K562 (cell line): ENCODE results near the gene POLA1.

Experiments
- BACH1 ChIP-seq: fragments of 200-800 bp; sonication (Bioruptor generic); IDR thresholded peaks from 2 replicates; pipeline ENCODE4 v1.6.1; 2016; ENCODE audit warnings: missing genetic modification characterization, missing compliant biosample characterization
- CCAR2 ChIP-seq: fragments of 200-400 bp; formaldehyde crosslinking; IDR thresholded peaks from 2 replicates; pipeline ENCODE4 v1.6.1; 2017; ENCODE audit warnings: mild to moderate bottlenecking, low read depth, low read length
- CEBPB ChIP-seq: fragments of 450-650 bp; IDR thresholded peaks from 2 replicates; pipeline ENCODE4 v1.6.1; 2016; ENCODE audit warnings: missing genetic modification characterization, missing compliant biosample characterization
- CTCF ChIP-seq, 3 experiments: IDR thresholded peaks in 2 of 3; conservative IDR thresholded peaks in 1 of 3; 2 replicates each; pipeline ENCODE4 v1.5.1; 2011 to 2012; ENCODE audit warnings: low read length in 3 of 3, mild to moderate bottlenecking in 3 of 3, control low read depth in 2 of 3, improper control_type of control experiment in 1 of 3, inconsistent platforms in 1 of 3, low read depth in 1 of 3, mixed read lengths in 1 of 3, moderate library complexity in 1 of 3; ENCODE audit not compliant: insufficient read depth in 2 of 3
- CXXC5 ChIP-seq: fragments of 250-450 bp; sonication (Bioruptor Pico); IDR thresholded peaks from 2 replicates; pipeline ENCODE4 v1.8.0; 2022; ENCODE audit warnings: inconsistent platforms, mild to moderate bottlenecking, moderate library complexity
- E2F4 ChIP-seq: sonication (generic); formaldehyde crosslinking; IDR thresholded peaks from 2 replicates; pipeline ENCODE4 v1.8.0; 2022; ENCODE audit warnings: mild to moderate bottlenecking, low read depth, missing genetic modification reagents
- E2F6 ChIP-seq, 2 experiments: IDR thresholded peaks; 2 replicates each; pipeline ENCODE4 v1.6.1; 2011; ENCODE audit warnings: borderline replicate concordance in 1 of 2, control low read depth in 1 of 2, low read depth in 1 of 2, low read length in 1 of 2, mild to moderate bottlenecking in 1 of 2, mixed read lengths in 1 of 2, moderate library complexity in 1 of 2; ENCODE audit not compliant: insufficient read depth in 1 of 2, insufficient read length in 1 of 2, poor library complexity in 1 of 2, severe bottlenecking in 1 of 2; ENCODE audit errors: extremely low read depth in 1 of 2
- MTA1 ChIP-seq: fragments of 450-650 bp; IDR thresholded peaks from 2 replicates; pipeline ENCODE4 v1.6.1; 2017; ENCODE audit warnings: borderline replicate concordance
- POLR2AphosphoS5 ChIP-seq: IDR thresholded peaks from 2 replicates; pipeline ENCODE4 v1.6.1; 2011; ENCODE audit warnings: mild to moderate bottlenecking, low read depth, low read length, moderate library complexity; ENCODE audit not compliant: control insufficient read depth, insufficient read depth
- SAFB2 ChIP-seq: fragments of 200-400 bp; formaldehyde crosslinking; IDR thresholded peaks from 2 replicates; pipeline ENCODE4 v1.6.1; 2018; ENCODE audit warnings: borderline replicate concordance, low read length, low read depth, moderate library complexity; ENCODE audit not compliant: severe bottlenecking
- SMC3 ChIP-seq: conservative IDR thresholded peaks from 2 replicates; pipeline ENCODE4 v1.6.1; 2011; ENCODE audit warnings: low read depth, low read length, improper control_type of control experiment; ENCODE audit not compliant: insufficient read depth
- TAF1 ChIP-seq: IDR thresholded peaks from 2 replicates; pipeline ENCODE4 v1.6.1; 2011; ENCODE audit warnings: mild to moderate bottlenecking, low read length, moderate library complexity; ENCODE audit not compliant: insufficient read depth, control insufficient read depth, severe bottlenecking; ENCODE audit errors: extremely low read depth
- TBP ChIP-seq: optimal IDR thresholded peaks from 2 replicates; pipeline ENCODE3; 2011; ENCODE audit warnings: low read depth, low read length, improper control_type of control experiment

GRCh38 chrX:25001808-25002660, 308.3 kb downstream of the POLA1 start:
- TF ChIP-seq SMC3 (no peak), CTCF (IDR thresholded peaks at IDR 0.05 in 2 of 3, conservative IDR thresholded peaks at IDR 0.05 in 1 of 3; ENCODE audit: insufficient read depth in 2 of 3, low read depth in 1 of 3, low read length in 3 of 3) (no peak), CCAR2 (no peak), SAFB2 (no peak), POLR2AphosphoS5 (no peak), BACH1 (no peak), MTA1 (no peak), CEBPB (no peak), CXXC5 (no peak), TAF1 (no peak), E2F4 (CRISPR knock-in tag) (no peak), TBP (no peak), E2F6 (IDR thresholded peaks at IDR 0.05; ENCODE audit: borderline replicate concordance in 1 of 2, extremely low read depth in 1 of 2, insufficient read depth in 1 of 2, insufficient read length in 1 of 2, low read depth in 1 of 2, low read length in 1 of 2, poor library complexity in 1 of 2, severe bottlenecking in 1 of 2) (no peak)
